Subcutaneous abdominal adipose tissue (tissue), 5 donors: ENCODE data around the gene CUX1.

Source experiments
- H3K27ac ChIP-seq: one replicate; pipeline ENCODE4 v1.7.0; 2013; ENCODE audit warnings: low read depth, mild to moderate bottlenecking, inconsistent platforms, low read length, moderate library complexity
- H3K27me3 ChIP-seq, 5 donors: one replicate each; pipeline ENCODE4 v1.7.0; 2013; ENCODE audit warnings: low read length in 5 of 5, inconsistent platforms in 1 of 5; ENCODE audit not compliant: control insufficient read depth in 5 of 5, insufficient read depth in 4 of 5
- H3K36me3 ChIP-seq, 5 donors: one replicate each; pipeline ENCODE4 v1.7.0; 2013; ENCODE audit warnings: low read length in 5 of 5; ENCODE audit not compliant: control insufficient read depth in 5 of 5, insufficient read depth in 5 of 5
- H3K4me1 ChIP-seq, 5 donors: one replicate each; pipeline ENCODE4 v1.7.0; 2013; ENCODE audit warnings: low read length in 5 of 5, mild to moderate bottlenecking in 3 of 5, moderate library complexity in 1 of 5; ENCODE audit not compliant: control insufficient read depth in 5 of 5, insufficient read depth in 5 of 5
- H3K4me3 ChIP-seq, 5 donors: one replicate each; pipeline ENCODE4 v1.7.0; 2013; ENCODE audit warnings: low read length in 5 of 5, low read depth in 1 of 5
- H3K9ac ChIP-seq, 5 donors: one replicate each; pipeline ENCODE4 v1.7.0; 2013; ENCODE audit warnings: low read length in 5 of 5, mild to moderate bottlenecking in 4 of 5, moderate library complexity in 3 of 5
- H3K9me3 ChIP-seq, 5 donors: one replicate each; pipeline ENCODE4 v1.7.0; 2013; ENCODE audit warnings: low read length in 5 of 5; ENCODE audit not compliant: control insufficient read depth in 5 of 5
- donor health status: healthy.
- donor health status: healthy.
- donor health status: healthy.
- donor health status: healthy.
- donor health status: healthy.

The CUX1 gene

GRCh38 chr7:102272075-102272916, 454.9 kb downstream of the CUX1 start:
- no peak overlapping the region for H3K9ac ChIP-seq
- peaks cover 0 to 3% (median 0%) of the 10 kb centered on the region in 5 donors for H3K36me3 ChIP-seq
- H3K9me3 ChIP-seq, result no peaks in the 10 kb centered on the region
- no peak overlapping the region for H3K27ac ChIP-seq
- H3K4me1 ChIP-seq, result peaks cover 0 to 3% (median 0%) of the 10 kb centered on the region in 5 donors
- no peak overlapping the region for H3K4me3 ChIP-seq
- no peaks in the 10 kb centered on the region for H3K27me3 ChIP-seq

GRCh38 chr7:102272917-102273748, 455.7 kb downstream of the CUX1 start:
- H3K4me1 ChIP-seq, result peaks cover 0 to 3% (median 0%) of the 10 kb centered on the region in 5 donors
- no peak overlapping the region for H3K9ac ChIP-seq
- no peaks in the 10 kb centered on the region for H3K27me3 ChIP-seq
- no peaks in the 10 kb centered on the region for H3K9me3 ChIP-seq
- no peak overlapping the region for H3K27ac ChIP-seq
- no peak overlapping the region for H3K4me3 ChIP-seq
- H3K36me3 ChIP-seq, result peaks cover 0 to 3% (median 0%) of the 10 kb centered on the region in 5 donors

GRCh38 chr7:102273749-102274712, 456.6 kb downstream of the CUX1 start:
- Histone ChIP-seq H3K9ac (no peak overlapping the region), H3K4me3 (no peak overlapping the region), H3K4me1 (peaks cover 0 to 3% (median 0%) of the 10 kb centered on the region in 5 donors)

GRCh38 chr7:102275123-102275703, 457.8 kb downstream of the CUX1 start:
- no peak overlapping the region for H3K4me3 ChIP-seq
- H3K4me1 ChIP-seq, result peaks cover 0 to 7% (median 5%) of the 10 kb centered on the region in 5 donors
- H3K27ac ChIP-seq, result no peak overlapping the region
- no peak overlapping the region for H3K9ac ChIP-seq
- peaks cover 0 to 3% (median 0%) of the 10 kb centered on the region in 5 donors for H3K36me3 ChIP-seq
- H3K9me3 ChIP-seq, result no peaks in the 10 kb centered on the region
- no peaks in the 10 kb centered on the region for H3K27me3 ChIP-seq

More at GRCh38 chr7:102273749-102274712, 456.6 kb downstream of the CUX1 start:
- peaks cover 0 to 3% (median 0%) of the 10 kb centered on the region in 5 donors for H3K36me3 ChIP-seq
- H3K9me3 ChIP-seq, result no peaks in the 10 kb centered on the region
- H3K27me3 ChIP-seq, result no peaks in the 10 kb centered on the region
- H3K27ac ChIP-seq, result no peak overlapping the region

- Histone ChIP-seq H3K9ac (no peak overlapping the region), H3K27me3 (no peaks in the 10 kb centered on the region), H3K36me3 (peaks cover 0 to 3% (median 0%) of the 10 kb centered on the region in 5 donors), H3K4me3 (no peak overlapping the region), H3K9me3 (no peaks in the 10 kb centered on the region), H3K4me1 (peaks cover 0 to 7% (median 4%) of the 10 kb centered on the region in 5 donors), H3K27ac (no peak overlapping the region)
These were observed 460.5 kb downstream of the CUX1 start for GRCh38 chr7:102277901-102278300.

- Histone ChIP-seq H3K4me3 (no peak overlapping the region), H3K27me3 (no peaks in the 10 kb centered on the region), H3K9ac (no peak overlapping the region), H3K4me1 (peaks cover 0 to 10% (median 7%) of the 10 kb centered on the region in 5 donors), H3K9me3 (no peaks in the 10 kb centered on the region), H3K27ac (no peak overlapping the region), H3K36me3 (peaks cover 0 to 3% (median 0%) of the 10 kb centered on the region in 5 donors)
These were observed 462.3 kb downstream of the CUX1 start for GRCh38 chr7:102279537-102280400.

GRCh38 chr7:102280521-102280920, 463.1 kb downstream of the CUX1 start:
- H3K4me1 ChIP-seq, result peaks cover 0 to 18% (median 15%) of the 10 kb centered on the region in 5 donors
- H3K27me3 ChIP-seq, result no peaks in the 10 kb centered on the region
- H3K4me3 ChIP-seq, result no peak overlapping the region
- H3K27ac ChIP-seq, result no peak overlapping the region
- no peak overlapping the region for H3K9ac ChIP-seq
- H3K36me3 ChIP-seq, result no peaks in the 10 kb centered on the region
- H3K9me3 ChIP-seq, result no peaks in the 10 kb centered on the region

- no peak overlapping the region for H3K9ac ChIP-seq
- no peak overlapping the region for H3K4me3 ChIP-seq
- H3K27ac ChIP-seq, result no peak overlapping the region
- H3K4me1 ChIP-seq, result peaks cover 0 to 27% (median 24%) of the 10 kb centered on the region in 5 donors
- no peaks in the 10 kb centered on the region for H3K9me3 ChIP-seq
- H3K27me3 ChIP-seq, result no peaks in the 10 kb centered on the region
- no peaks in the 10 kb centered on the region for H3K36me3 ChIP-seq
These were observed 464.4 kb downstream of the CUX1 start for GRCh38 chr7:102281785-102282184.
